M059J (cell line): ENCODE measurements around the gene BPIFB6. TPM values are rescaled to one million over a fixed set of nuclear protein-coding genes. Genes with fewer than 3 reads are reported as not detected.

Source experiments
- DNase-seq: peaks from one replicate; pipeline ENCODE4 v3.0.0-alpha.2; 2012; ENCODE audit warnings: low read depth
- total RNA-seq: library from RNA; depleted of rRNA; stranded (reverse); fragments of >200 nt; shearing (Covaris generic); gene quantifications from 2 replicates; pipeline ENCODE4 v1.2.3, GENCODE V29; 2014

Gene BPIFB6
- total RNA-seq, 1 experiment from 2014 or later, result not detected

DNA sequence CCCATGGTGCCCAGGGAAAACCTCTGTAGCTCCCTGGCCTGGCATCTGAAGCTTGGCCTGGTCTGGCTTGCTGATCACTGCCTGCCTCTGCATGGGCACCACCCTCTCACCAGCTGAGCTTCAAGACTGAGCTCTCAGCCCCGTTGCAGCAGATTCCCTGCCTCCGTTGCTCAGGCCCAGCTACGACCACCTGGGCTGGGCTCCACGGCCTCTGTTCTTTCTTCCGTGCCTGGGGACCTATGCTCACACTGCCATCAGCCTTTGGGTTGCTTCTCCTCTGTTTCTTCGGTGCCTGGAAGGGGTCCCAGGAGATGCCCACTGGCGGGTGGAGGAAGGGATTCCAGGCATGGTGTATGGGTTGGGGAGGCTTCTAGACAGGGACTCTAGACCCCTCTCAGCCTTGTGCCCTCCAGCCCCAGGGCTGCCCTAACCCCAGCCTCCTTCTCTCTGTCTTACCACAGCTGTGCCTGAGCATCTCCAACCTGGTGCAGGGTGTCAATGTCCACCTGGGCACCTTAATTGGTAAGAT is 14.8 kb upstream of the BPIFB6 start:
- DNase-seq, result no peak

GRCh38 chr20:33017542-33017941 is 13.9 kb upstream of the BPIFB6 start:
- no peak for DNase-seq

DNA sequence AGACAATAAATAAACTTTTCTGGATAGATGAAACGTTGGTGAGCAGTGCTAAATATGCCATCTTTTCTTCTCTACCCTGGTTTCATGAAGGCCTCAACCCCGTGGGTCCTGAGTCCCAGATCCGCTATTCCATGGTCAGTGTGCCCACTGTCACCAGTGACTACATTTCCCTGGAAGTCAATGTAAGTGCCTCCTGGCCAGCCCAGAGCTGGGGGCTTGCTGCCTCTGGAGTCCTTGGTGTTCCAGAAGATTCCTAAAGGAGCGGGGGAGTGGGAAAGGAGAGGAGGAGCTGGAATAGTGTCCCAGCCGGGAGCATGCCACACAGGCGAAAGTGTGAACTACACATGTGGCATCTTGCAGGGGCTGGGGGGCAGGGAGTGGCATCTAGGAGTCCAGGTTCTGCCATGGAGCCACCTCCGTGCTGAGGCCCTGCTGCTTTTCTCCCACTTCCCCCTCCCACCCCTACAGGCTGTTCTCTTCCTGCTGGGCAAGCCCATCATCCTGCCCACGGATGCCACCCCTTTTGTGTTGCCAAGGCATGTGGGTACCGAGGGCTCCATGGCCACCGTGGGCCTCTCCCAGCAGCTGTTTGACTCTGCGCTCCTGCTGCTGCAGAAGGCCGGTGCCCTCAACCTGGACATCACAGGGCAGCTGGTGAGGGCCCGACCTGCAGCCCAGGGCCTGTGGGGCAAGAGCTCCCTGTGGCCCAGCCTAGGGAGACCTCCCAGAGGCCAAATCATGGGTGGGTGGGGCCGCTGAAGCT is 13.1 kb upstream of the BPIFB6 start:
- DNase-seq, result no peak

DNA sequence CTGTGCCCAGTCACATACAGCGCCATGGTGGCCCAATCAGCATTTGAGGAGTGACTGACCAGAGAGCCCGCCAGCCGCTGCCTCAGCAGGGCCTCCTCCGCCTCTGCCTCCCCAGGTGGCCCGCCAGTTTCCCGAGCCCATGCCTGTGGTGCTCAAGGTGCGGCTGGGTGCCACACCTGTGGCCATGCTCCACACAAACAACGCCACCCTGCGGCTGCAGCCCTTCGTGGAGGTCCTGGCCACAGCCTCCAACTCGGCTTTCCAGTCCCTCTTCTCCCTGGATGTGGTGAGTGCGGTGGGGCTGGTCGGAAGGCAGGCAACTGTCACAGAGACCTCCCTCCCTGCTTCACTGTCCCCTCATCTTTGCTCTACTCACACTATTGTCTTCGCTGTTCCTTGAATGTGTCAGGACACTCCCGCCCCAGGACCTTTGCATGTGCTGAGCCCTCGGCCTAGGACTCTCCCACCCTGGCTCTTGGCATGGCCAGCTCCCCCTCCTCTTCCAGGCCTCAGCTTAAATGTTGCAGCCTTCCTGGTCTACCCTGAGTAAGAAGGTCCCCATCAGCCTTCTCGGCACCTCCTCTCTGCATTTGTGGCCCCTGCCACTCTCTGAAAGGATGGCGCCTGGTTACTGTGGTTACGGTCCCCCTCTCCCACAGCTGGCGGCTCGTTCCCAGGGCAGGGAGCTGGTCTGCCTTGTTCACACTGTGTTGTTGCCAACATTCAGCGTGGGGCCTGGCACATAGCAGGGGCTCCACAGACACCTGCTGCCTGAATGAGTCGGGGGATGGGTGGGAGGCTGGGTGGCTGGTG is 11.8 kb upstream of the BPIFB6 start:
- no peak for DNase-seq

- no peak for DNase-seq
These were observed 10.9 kb upstream of the BPIFB6 start for GRCh38 chr20:33020278-33021161.

DNA sequence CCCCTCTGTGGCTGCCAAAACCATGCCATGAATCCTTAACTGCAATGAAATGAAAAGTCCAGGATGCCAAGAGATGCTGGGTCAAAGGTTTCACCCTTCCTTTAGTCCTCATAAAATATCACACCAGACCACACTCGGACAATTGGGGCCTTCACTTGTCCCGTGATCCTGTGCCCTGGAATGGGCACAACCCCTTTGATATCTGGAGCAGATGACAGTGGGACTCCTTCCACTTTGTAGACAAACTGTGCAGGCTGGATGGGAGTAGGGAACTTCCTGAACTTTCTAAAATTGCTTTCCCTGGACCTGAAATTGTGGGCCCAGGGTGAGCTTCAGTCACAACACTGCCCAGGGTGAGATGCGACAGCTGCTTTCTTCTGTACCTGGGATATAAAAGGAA is 9.6 kb upstream of the BPIFB6 start:
- no peak for DNase-seq

DNA sequence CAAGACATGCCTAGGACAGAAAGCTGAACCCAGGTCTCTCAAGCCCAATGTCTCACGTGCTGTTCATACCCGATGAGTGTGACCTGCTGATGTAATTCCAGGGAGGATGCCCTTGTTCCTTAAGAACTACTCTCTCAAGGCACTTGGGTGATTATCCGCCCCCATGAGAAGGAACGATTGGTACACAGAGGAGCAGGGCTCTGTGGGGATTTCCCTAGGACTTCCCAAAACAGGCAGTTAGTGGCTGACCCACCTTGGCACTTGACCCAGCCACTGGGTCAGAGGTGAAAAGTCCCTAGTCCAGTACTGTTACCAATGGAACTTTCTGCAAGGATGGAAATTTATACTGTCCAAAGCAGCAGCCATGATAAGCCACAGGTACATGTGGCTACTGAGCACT is 9.2 kb upstream of the BPIFB6 start:
- no peak for DNase-seq

DNA sequence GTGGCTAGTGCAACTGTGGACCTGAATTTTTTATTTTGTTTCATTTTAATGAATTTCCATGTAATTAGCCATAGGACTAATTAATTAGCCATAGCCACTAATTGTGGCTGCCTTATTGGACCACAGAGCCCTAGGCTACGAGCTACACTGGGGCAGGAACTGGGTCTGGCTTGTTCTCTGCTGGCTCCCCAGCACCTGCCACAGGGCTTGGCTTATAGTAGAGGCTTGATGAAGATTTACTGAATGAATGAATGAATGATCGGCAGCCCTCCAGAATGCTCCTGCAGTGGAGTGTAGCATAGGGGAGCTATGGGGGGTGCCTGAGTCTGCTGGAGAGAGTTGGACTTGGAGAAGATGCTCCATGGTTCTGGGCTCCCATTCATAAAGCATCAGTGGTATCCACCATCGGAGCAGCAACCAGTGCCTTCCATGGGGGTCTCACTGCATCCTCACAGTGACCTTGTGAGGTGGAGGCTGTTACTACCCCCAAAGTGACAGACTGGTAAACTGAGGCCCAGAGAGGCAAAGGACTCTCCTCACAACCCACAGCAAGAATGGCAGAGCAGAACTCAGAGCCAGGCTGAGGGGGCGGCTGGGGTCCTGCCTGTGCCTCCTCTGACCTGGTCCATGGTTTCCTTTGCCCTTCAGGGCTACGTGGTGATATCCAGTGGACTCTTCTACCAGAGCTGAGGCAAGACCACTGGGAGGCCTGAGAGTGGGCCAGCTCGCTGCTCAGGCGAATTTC is 8.6 kb upstream of the BPIFB6 start:
- DNase-seq, result no peak

DNA sequence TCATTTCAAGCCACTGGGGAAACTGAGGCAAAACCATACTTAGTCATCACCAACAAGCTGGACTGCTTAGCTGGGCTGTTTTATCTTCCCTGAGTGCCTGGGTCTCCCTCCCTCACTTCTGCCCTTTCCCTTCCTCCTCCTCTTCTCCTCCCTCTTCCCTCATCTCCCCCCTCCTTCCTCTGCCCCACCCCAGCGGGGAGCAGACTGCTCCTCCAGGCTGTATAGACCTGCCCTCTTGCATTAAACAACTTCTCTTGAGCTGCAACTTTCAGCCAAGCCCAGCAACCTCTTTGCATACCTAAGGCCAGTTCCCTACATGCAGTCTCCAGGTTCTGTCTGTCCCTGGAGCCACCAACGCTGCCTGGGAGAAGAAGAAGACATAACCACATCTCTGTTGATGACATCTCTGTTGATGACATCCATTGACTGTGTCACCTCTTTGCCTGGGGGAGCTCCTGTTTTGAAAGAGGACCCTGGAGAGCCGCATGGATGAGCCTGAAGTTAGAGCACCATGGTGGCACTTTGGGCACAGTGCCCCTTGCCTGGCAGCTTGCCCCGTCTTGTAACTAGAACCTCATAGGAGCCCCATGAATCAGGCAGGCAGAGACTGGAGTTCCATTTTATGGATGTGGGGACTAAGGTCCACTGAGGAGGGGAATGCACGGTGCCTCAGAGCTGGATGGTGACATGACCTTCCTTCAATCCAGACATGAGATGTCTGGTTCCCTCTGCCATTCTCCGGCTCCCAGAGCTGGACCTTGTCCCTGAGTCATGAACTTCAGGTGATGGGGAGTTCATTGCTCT is 7.8 kb upstream of the BPIFB6 start:
- DNase-seq, result no peak

DNA sequence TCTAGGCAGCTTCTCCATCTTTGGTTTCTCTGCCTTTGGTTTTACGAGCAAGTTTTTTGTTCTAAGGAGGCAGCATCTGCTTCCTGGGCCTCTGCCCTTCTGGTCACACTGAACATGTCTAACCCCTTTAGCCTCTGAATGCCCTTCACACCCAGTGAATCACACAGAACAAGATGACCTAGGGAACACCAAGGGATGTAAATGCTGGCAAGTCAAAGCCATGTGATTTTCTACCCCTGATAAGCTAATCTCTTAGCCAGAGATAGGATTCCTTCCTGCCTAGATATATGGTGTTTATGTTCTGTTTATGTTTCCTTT is 7.2 kb upstream of the BPIFB6 start:
- DNase-seq, result no peak

GRCh38 chr20:33024609-33025317 is 6.7 kb upstream of the BPIFB6 start:
- DNase-seq, result no peak

- DNase-seq, result no peak
These were observed 6.1 kb upstream of the BPIFB6 start for GRCh38 chr20:33025318-33025876.

DNA sequence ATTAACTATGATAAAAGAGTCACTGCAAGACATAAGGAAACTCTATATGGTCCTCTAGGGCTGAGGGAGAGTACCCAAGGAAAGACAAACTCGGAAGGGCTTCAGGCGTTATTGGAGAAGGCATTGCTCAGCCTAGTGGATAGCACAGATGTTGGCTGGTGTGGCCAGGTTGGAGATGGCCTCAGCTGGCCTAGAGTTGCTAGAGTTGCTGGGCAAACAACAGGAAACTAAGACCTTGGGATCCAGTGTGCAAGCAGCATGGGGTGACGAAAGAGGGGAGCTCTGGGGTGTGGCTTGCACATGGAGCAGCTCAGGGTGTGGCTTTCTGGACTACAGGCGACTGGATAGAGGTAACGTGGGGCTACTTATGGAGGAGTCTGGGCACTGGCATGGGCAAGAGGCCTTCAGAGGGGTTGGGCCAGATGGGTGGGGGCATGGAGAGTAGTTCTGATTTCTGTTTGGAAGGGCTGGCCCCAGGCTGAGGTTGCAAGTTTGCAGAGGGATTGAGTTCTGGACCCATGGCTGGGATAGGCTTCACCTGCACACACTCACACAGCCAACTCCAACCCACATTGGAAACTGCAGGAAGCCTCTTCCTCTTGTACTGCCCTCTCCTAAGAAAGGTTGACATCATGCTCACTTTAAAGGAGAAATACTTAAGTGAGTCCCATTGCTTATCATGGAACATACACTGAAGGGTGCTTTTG is 5.2 kb upstream of the BPIFB6 start:
- DNase-seq, result no peak

DNA sequence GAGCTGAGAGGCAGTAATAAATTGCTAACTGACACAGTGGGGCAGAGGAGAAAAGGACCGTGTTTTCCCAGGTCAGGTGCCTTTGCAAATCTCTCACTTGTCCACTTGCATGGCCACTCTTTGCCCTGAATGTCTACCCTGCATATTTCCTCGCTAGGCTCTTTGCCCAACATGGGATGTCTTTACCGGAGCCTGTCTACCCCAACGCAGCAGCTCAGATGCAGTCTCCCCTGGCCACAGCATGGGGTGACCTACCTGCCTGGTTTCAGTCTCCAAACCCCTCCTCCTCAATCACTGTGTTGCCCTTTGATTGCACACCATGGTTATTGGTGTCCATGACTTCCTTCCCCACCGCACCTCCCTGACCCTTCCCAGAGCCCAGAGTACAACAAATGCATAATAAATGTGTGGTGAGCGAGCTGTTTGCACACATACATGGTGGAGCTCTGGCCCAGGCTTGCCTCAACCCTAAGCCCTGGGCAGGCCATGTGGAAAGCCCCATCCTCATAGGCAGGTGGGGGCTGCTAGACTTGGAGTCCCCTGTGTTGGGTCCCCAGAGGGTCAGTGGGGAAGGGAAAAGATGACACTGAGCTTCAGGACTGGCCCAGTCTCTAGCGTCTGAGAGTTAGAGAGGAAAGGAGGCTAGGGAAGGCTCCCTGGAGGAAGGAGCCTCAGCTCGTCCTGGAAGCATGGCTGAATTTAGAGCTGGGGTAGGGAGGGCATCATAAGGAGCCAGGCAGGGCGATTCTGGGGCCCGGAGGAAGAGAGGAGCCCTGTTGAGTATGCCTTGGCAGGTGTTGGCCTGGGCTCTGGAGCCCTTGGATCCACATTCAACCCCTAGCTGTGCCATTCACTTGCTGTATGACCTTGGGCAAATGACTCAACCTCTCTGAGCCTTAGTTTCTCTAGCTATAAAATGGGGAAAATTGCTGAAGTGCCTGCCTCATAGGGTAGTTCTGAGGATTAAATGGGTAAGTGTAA is 4.4 kb upstream of the BPIFB6 start:
- DNase-seq, result no peak

GRCh38 chr20:33027769-33028751 is 3.4 kb upstream of the BPIFB6 start:
- no peak for DNase-seq

DNA sequence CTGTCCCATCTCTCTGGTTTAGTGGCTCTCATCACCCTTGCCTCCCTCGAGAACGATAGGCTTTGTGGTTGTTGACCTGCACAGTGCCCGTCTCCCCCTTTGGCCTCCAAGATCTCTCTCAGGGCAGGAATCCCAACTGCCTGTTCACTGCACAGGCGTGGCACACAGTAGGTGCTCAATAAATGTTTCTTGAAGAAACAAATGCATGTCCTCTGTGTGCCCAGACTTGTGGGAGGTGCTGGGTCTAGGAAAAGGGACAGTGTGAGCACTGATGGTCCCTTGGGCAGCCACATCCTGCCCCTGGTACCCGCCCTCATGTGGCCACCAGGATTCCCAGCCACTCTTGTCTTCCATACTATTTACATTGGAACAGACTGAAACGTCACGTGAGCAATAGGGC is 2.6 kb upstream of the BPIFB6 start:
- DNase-seq, result no peak
